CD14-positive monocyte (primary cell): Measurements from ENCODE around the gene SNCAIP. TPM values are rescaled to one million over a fixed set of nuclear protein-coding genes. Genes with fewer than 3 reads are reported as not detected.

ENCODE experiments used
- DNase-seq, 3 donors: peaks; one replicate each; pipeline ENCODE4 v3.0.0-alpha.2; 2011 to 2022
- H2AFZ ChIP-seq: 2 replicates; pipeline ENCODE4 v1.6.0; 2012; ENCODE audit warnings: mild to moderate bottlenecking, low read depth, low read length, inconsistent platforms; ENCODE audit not compliant: insufficient read depth, poor library complexity, severe bottlenecking
- H3K27ac ChIP-seq, 2 donors: 1 replicate in 1 of 2; 2 replicates in 1 of 2; pipeline ENCODE4 v1.5.1; 2012 to 2013; ENCODE audit warnings: low read length in 2 of 2, control low read depth in 1 of 2, inconsistent platforms in 1 of 2, low read depth in 1 of 2, mild to moderate bottlenecking in 1 of 2
- H3K27me3 ChIP-seq, 2 donors: one replicate each; pipeline versions ENCODE4 v1.6.0 to v1.6.1; 2011 to 2013; ENCODE audit warnings: low read length in 2 of 2; ENCODE audit not compliant: control insufficient read depth in 2 of 2, insufficient read depth in 2 of 2
- H3K36me3 ChIP-seq, 2 donors: replicated peaks in 1 of 2; 1 replicate in 1 of 2; 2 replicates in 1 of 2; pipeline versions ENCODE4 v1.5.1 to v1.6.1; 2012 to 2013; ENCODE audit warnings: low read length in 2 of 2, control low read depth in 1 of 2, inconsistent platforms in 1 of 2, mild to moderate bottlenecking in 1 of 2; ENCODE audit not compliant: insufficient read depth in 2 of 2, control insufficient read depth in 1 of 2
- H3K4me1 ChIP-seq, 2 donors: 1 replicate in 1 of 2; 2 replicates in 1 of 2; pipeline versions ENCODE4 v1.5.1 to v1.6.1; 2012 to 2013; ENCODE audit warnings: low read length in 2 of 2, control low read depth in 1 of 2, inconsistent platforms in 1 of 2, mild to moderate bottlenecking in 1 of 2, moderate library complexity in 1 of 2; ENCODE audit not compliant: insufficient read depth in 2 of 2, control insufficient read depth in 1 of 2
- H3K4me2 ChIP-seq: replicated peaks from 2 replicates; pipeline ENCODE3; 2012; ENCODE audit warnings: low read length, moderate library complexity, mild to moderate bottlenecking; ENCODE audit not compliant: poor library complexity, severe bottlenecking; ENCODE audit errors: extremely low read depth
- H3K4me3 ChIP-seq, 3 experiments: fragments of 200-600 bp in 1 of 3; sonication (generic) in 1 of 3; replicated peaks in 1 of 3; 1 replicate in 2 of 3; 2 replicates in 1 of 3; pipeline ENCODE4 v1.5.1; 2011 to 2013; ENCODE audit warnings: low read length in 3 of 3, mild to moderate bottlenecking in 3 of 3, control low read depth in 2 of 3, low read depth in 2 of 3, inconsistent platforms in 1 of 3, moderate library complexity in 1 of 3
- H3K79me2 ChIP-seq: 2 replicates; pipeline ENCODE4 v1.6.0; 2012; ENCODE audit warnings: mild to moderate bottlenecking, control low read depth, inconsistent platforms, low read length, moderate library complexity; ENCODE audit not compliant: insufficient read depth
- H3K9ac ChIP-seq: 2 replicates; pipeline ENCODE4 v1.6.0; 2017; ENCODE audit warnings: low read length, mild to moderate bottlenecking; ENCODE audit not compliant: insufficient read depth, poor library complexity, severe bottlenecking
- H3K9me3 ChIP-seq, 2 donors: replicated peaks in 1 of 2; 1 replicate in 1 of 2; 2 replicates in 1 of 2; pipeline versions ENCODE4 v1.5.1 to v1.6.1; 2012 to 2013; ENCODE audit warnings: low read length in 2 of 2, control low read depth in 1 of 2; ENCODE audit not compliant: control insufficient read depth in 1 of 2, insufficient read depth in 1 of 2
- H4K20me1 ChIP-seq: 2 replicates; pipeline ENCODE4 v1.6.0; 2012; ENCODE audit warnings: mild to moderate bottlenecking, low read length, control low read depth, moderate library complexity; ENCODE audit not compliant: insufficient read depth
- H3K27ac Mint-ChIP-seq, 7 donors: one replicate each; pipeline ENCODE4 v1.8.0; 2020; ENCODE audit warnings: mild to moderate bottlenecking in 7 of 7, mixed read lengths in 7 of 7, moderate library complexity in 6 of 7, inconsistent platforms in 2 of 7
- H3K27me3 Mint-ChIP-seq, 3 donors: one replicate each; pipeline ENCODE4 v1.8.0; 2021 to 2022; ENCODE audit warnings: low read depth in 3 of 3, mild to moderate bottlenecking in 3 of 3, mixed read lengths in 3 of 3, moderate library complexity in 3 of 3, inconsistent platforms in 1 of 3
- H3K36me3 Mint-ChIP-seq, 2 donors: one replicate each; pipeline ENCODE4 v1.8.0; 2020; ENCODE audit warnings: mixed read lengths in 2 of 2, inconsistent platforms in 1 of 2, mild to moderate bottlenecking in 1 of 2
- H3K4me1 Mint-ChIP-seq: one replicate; pipeline ENCODE4 v1.8.0; 2020; ENCODE audit warnings: mild to moderate bottlenecking, mixed read lengths
- H3K4me3 Mint-ChIP-seq, 2 donors: one replicate each; pipeline ENCODE4 v1.8.0; 2020; ENCODE audit warnings: mild to moderate bottlenecking in 2 of 2, mixed read lengths in 2 of 2, moderate library complexity in 1 of 2
- H3K9me3 Mint-ChIP-seq, 7 donors: one replicate each; pipeline ENCODE4 v1.8.0; 2020 to 2022; ENCODE audit warnings: mixed read lengths in 7 of 7, mild to moderate bottlenecking in 6 of 7, moderate library complexity in 6 of 7, inconsistent platforms in 2 of 7
- CTCF ChIP-seq: fragments of 200-600 bp; IDR thresholded peaks from one replicate; pipeline ENCODE4 v1.8.0; 2022; ENCODE audit warnings: antibody characterized with exemption, mild to moderate bottlenecking
- WGBS: methylation state at CpG from one replicate; pipeline ENCODE4 v1.1.5; 2013; ENCODE audit warnings: missing lambda C conversion rate; ENCODE audit not compliant: insufficient coverage; 5-methylcytosine and 5-hydroxymethylcytosine counted together
- intact Hi-C, 2 donors: fragments of 100-400 bp; cut with micrococcal nuclease; formaldehyde crosslinking; loops; one replicate each; pipeline versions ENCODE4 v1.15.0 to v1.15.1; 2023
- polyA plus RNA-seq, 3 donors: library from polyadenylated mRNA; depleted of rRNA in 1 of 3; unstranded in 2 of 3; stranded (reverse) in 1 of 3; fragments of 300-500 nt in 2 of 3; fragments of >200 nt in 1 of 3; fragmentation: Illumina TruSeq in 2 of 3; gene quantifications; 1 replicate in 2 of 3; 2 replicates in 1 of 3; pipeline ENCODE4 v1.2.3, GENCODE V29; 2012 to 2021

Gene SNCAIP
- polyA plus RNA-seq, 3 donors = not detected

- intact Hi-C loops = no loop called here
- Histone ChIP-seq H3K79me2 (no peaks in the 10 kb centered on the region), H3K9ac (no peak overlapping the region), H3K4me2 (no peak overlapping the region), H2AFZ (no peak overlapping the region), H3K27ac (no peak overlapping the region), H3K9me3 (no peaks in the 10 kb centered on the region), H3K36me3 (no peaks in the 10 kb centered on the region), H3K4me1 (no peaks in the 10 kb centered on the region), H4K20me1 (no peaks in the 10 kb centered on the region), H3K4me3 (no peak overlapping the region), H3K27me3 (no peaks in the 10 kb centered on the region)
- TF ChIP-seq CTCF = no peak
- Mint-ChIP-seq H3K27me3 (peaks cover 0 to 5% (median 1%) of the 10 kb centered on the region in 3 donors), H3K4me1 (no peaks in the 10 kb centered on the region), H3K27ac (no peak overlapping the region), H3K9me3 (peaks cover 0 to 10% (median 3%) of the 10 kb centered on the region in 7 donors), H3K4me3 (no peak overlapping the region), H3K36me3 (no peaks in the 10 kb centered on the region)
- no peak for DNase-seq
- no CpG with 5 or more reads among the region's 3 CpGs for WGBS
Measured at GRCh38 chr5:122385808-122386207, 73.8 kb downstream of the SNCAIP start.

- 90% methylated on average over 5 of the region's 7 CpGs for WGBS
- H3K4me1 Mint-ChIP-seq = no peaks in the 10 kb centered on the region
Measured at GRCh38 chr5:122390154-122390553, 78.1 kb downstream of the SNCAIP start.

More at GRCh38 chr5:122390154-122390553, 78.1 kb downstream of the SNCAIP start:
- Mint-ChIP-seq H3K27ac (no peak overlapping the region), H3K36me3 (no peaks in the 10 kb centered on the region), H3K4me3 (no peak overlapping the region), H3K27me3 (peaks cover 0 to 5% (median 0%) of the 10 kb centered on the region in 3 donors), H3K9me3 (peaks cover 0 to 3% (median 0%) of the 10 kb centered on the region in 7 donors)
- Histone ChIP-seq H3K9me3 (no peaks in the 10 kb centered on the region), H3K27me3 (no peaks in the 10 kb centered on the region), H3K4me1 (no peaks in the 10 kb centered on the region), H3K4me3 (no peak overlapping the region), H3K9ac (no peak overlapping the region), H3K27ac (no peak overlapping the region), H3K79me2 (no peaks in the 10 kb centered on the region), H4K20me1 (no peaks in the 10 kb centered on the region), H2AFZ (no peak overlapping the region), H3K36me3 (no peaks in the 10 kb centered on the region), H3K4me2 (no peak overlapping the region)
- TF ChIP-seq CTCF = no peak
- DNase-seq = no peak
- intact Hi-C loops = no loop called here
